ENCODE results near the gene FBXO47.

GRCh38 chr17:38918916-38919315 is 48.3 kb downstream of the FBXO47 start:
- TF ChIP-seq CTCF (conservative IDR thresholded peaks at IDR 0.05) (no peak), ZFX (IDR thresholded peaks at IDR 0.05) (no peak)
